HG03064 (cell line): Measurements from ENCODE around the gene AKAP12.
"Not testable (repeated sequence)": the region's sequence is repeated elsewhere in the genome, so short reads cannot be mapped to it uniquely, and the experiment has no call there.

ENCODE experiments used
- ATAC-seq: cut with Tn5 transposase; IDR thresholded peaks from one replicate; pipeline ENCODE4 v1.9.1; 2021; ENCODE audit warnings: low read depth; ENCODE audit not compliant: unreplicated experiment

AKAP12 gene

DNA sequence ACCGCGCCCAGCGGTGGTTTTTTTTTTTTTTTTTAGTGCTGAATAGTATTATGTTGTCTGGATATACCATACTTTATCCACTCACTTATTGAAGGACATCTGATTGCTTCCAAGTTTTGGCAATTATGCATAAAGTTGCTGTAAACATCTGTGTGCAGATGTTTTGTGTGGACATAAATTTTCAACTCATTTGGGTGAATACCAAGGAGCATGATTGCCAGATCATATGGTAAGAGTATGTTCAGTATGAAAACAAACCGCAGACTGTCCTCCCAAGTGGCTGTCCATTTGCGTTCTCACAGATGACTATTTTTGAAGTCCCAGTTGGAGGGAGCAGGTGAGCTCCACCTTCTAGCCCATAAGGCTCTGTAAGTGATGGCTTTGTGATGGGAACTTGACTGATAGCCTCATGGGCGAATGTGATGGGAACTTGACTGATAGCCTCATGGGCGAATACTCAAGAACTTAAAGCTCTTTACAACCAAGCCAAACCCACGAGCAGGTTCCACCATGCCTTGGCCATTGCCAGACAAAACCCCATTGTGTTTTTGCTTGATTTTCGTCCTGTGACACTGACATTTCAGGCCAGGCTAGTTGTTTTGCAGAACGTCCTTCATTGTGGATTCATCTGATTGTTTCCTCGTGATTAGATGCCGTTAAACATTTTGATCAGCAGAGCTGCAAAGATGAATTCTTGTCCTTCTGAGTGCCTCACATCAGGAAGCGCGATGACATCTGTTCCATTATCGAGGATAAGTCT, 100.6 kb downstream of the AKAP12 start:
- ATAC-seq = no peak

DNA sequence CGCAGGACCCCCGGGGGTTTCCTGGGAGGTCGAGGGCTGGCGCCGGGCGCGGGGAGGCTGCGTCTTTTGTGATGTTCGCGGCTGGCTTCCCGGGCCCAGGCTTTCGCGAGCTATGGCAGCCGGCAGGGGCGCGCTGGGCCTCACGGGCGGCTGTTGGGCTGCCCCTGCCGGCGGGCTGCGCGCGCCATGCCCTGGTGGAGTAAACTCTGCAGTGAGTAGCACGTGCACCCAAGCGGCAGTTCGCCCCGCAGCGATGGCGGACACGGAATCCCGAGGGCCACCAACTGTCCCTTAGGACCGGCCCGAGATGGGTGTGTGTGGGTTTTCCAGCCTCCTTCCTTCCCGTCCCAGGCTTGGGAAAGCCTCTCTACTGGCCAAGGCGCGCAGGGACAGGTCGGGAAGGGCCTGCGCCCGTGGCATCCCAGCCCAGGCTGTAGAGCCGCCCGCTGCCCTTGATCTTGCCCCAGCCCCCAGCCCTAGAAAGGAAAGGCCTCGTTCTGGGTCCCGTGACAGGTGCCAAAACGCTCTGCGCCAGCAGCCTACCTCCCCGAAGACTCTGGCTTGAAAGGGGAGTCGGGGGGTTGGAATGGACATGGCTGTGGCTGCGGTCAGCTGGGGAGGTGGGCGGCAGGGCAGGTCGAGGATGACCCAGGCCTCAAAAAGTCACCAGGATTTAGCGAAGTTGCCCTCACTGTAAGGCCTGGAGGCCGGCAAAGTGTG, 101.9 kb downstream of the AKAP12 start:
- ATAC-seq = no peak

DNA sequence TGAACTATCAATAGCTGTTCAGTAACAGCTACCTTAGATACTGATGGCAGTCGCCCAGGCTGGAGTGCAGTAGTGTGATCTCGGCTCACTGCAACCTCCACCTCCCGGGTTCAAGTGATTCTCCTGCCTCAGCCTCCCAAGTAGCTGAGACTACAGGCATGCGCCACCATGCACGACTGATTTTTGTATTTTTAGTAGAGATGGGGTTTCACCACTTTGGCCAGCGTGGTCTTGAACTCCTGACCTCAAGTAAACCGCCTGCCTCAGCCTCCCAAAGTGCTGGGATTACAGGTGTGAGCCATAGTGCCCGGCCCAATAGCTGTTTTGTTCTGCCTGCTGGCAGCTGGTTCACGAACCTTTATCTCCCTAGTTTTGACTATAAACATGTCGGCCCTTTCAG, 103.0 kb downstream of the AKAP12 start:
- ATAC-seq = not testable (repeated sequence)

DNA sequence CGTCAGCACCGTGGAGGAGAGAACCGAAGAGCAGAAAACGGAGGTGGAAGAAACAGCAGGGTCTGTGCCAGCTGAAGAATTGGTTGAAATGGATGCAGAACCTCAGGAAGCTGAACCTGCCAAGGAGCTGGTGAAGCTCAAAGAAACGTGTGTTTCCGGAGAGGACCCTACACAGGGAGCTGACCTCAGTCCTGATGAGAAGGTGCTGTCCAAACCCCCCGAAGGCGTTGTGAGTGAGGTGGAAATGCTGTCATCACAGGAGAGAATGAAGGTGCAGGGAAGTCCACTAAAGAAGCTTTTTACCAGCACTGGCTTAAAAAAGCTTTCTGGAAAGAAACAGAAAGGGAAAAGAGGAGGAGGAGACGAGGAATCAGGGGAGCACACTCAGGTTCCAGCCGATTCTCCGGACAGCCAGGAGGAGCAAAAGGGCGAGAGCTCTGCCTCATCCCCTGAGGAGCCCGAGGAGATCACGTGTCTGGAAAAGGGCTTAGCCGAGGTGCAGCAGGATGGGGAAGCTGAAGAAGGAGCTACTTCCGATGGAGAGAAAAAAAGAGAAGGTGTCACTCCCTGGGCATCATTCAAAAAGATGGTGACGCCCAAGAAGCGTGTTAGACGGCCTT, 110.0 kb downstream of the AKAP12 start:
- no peak for ATAC-seq

DNA sequence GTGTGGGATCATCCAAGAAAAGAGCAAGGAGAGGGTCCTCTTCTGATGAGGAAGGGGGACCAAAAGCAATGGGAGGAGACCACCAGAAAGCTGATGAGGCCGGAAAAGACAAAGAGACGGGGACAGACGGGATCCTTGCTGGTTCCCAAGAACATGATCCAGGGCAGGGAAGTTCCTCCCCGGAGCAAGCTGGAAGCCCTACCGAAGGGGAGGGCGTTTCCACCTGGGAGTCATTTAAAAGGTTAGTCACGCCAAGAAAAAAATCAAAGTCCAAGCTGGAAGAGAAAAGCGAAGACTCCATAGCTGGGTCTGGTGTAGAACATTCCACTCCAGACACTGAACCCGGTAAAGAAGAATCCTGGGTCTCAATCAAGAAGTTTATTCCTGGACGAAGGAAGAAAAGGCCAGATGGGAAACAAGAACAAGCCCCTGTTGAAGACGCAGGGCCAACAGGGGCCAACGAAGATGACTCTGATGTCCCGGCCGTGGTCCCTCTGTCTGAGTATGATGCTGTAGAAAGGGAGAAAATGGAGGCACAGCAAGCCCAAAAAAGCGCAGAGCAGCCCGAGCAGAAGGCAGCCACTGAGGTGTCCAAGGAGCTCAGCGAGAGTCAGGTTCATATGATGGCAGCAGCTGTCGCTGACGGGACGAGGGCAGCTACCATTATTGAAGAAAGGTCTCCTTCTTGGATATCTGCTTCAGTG, 110.8 kb downstream of the AKAP12 start:
- no peak for ATAC-seq

DNA sequence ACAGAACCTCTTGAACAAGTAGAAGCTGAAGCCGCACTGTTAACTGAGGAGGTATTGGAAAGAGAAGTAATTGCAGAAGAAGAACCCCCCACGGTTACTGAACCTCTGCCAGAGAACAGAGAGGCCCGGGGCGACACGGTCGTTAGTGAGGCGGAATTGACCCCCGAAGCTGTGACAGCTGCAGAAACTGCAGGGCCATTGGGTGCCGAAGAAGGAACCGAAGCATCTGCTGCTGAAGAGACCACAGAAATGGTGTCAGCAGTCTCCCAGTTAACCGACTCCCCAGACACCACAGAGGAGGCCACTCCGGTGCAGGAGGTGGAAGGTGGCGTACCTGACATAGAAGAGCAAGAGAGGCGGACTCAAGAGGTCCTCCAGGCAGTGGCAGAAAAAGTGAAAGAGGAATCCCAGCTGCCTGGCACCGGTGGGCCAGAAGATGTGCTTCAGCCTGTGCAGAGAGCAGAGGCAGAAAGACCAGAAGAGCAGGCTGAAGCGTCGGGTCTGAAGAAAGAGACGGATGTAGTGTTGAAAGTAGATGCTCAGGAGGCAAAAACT, 111.5 kb downstream of the AKAP12 start:
- ATAC-seq = no peak

DNA sequence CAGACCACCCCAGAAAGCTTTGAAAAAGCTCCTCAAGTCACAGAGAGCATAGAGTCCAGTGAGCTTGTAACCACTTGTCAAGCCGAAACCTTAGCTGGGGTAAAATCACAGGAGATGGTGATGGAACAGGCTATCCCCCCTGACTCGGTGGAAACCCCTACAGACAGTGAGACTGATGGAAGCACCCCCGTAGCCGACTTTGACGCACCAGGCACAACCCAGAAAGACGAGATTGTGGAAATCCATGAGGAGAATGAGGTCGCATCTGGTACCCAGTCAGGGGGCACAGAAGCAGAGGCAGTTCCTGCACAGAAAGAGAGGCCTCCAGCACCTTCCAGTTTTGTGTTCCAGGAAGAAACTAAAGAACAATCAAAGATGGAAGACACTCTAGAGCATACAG, 112.0 kb downstream of the AKAP12 start:
- no peak for ATAC-seq

DNA sequence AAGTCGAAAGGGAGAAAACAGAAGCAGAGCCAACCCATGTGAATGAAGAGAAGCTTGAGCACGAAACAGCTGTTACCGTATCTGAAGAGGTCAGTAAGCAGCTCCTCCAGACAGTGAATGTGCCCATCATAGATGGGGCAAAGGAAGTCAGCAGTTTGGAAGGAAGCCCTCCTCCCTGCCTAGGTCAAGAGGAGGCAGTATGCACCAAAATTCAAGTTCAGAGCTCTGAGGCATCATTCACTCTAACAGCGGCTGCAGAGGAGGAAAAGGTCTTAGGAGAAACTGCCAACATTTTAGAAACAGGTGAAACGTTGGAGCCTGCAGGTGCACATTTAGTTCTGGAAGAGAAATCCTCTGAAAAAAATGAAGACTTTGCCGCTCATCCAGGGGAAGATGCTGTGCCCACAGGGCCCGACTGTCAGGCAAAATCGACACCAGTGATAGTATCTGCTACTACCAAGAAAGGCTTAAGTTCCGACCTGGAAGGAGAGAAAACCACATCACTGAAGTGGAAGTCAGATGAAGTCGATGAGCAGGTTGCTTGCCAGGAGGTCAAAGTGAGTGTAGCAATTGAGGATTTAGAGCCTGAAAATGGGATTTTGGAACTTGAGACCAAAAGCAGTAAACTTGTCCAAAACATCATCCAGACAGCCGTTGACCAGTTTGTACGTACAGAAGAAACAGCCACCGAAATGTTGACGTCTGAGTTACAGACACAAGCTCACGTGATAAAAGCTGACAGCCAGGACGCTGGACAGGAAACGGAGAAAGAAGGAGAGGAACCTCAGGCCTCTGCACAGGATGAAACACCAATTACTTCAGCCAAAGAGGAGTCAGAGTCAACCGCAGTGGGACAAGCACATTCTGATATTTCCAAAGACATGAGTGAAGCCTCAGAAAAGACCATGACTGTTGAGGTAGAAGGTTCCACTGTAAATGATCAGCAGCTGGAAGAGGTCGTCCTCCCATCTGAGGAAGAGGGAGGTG, 112.9 kb downstream of the AKAP12 start:
- ATAC-seq = no peak

DNA sequence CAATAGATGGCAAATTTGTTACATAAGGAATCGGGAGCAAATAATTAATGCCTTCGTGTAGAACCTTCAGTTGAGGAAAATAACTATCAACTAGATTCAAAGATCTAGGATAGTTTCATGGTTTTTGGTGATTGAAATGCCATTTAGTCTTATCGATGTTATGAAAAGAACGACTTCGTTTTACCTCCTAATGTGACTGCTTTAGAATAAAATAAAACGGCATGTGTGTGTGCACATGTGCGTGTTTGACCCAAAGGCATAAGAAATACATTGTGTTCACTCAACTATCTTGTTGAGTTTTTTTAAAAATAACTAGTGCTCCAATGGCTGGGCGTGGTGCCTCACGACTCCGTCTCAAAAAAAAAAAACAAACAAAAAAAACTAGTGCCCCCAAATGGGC, 114.0 kb downstream of the AKAP12 start:
- no peak for ATAC-seq

DNA sequence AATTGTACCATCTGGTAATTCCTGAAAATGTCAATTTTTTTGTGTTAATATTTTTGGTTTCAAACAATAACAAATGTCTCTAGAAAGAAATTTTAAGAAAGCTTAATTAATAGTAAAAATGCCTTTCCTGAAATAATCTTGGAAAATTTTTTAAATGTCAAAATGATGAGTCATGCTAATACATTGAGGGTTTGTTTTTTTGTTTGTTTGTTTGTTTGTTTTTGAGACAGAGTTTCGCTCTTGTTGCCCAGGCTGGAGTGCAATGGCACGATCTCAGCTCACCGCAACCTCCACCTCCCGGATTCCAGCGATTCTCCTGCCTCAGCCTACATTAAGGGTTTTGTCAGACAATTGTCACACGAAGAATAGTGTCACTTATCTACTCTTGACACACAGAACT, 117.2 kb downstream of the AKAP12 start:
- ATAC-seq = not testable (repeated sequence)

DNA sequence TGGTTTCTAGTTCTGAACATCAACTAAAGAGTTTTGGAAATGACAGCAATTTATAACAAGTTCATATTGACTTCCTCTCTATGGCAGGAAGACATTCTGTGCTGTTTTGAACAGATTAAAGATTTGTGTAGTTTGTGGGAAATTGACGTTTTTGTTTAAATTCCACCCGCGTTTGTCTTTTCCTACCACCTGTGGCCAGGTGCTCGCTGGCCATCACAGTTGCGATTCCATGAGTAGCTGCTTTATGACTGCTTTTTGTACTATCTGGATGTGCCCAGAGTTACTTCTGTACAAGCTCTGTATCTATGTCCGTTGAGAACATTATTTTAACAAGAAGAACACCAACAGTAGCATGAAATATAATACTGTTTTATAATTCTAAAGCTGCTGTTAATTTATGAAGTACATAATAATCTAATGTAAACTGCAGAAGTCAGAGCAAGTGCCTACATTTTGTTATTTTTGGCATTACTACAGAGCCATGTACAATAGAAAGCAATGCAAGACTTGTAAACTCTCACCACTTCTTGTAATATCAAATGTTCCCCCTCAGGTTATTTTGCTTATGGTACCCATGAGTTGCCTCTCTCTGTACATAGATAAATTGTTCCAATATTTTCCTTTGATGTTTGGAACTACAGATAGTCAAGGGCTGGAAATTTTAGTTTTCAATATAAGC, 118.1 kb downstream of the AKAP12 start:
- ATAC-seq = no peak

DNA sequence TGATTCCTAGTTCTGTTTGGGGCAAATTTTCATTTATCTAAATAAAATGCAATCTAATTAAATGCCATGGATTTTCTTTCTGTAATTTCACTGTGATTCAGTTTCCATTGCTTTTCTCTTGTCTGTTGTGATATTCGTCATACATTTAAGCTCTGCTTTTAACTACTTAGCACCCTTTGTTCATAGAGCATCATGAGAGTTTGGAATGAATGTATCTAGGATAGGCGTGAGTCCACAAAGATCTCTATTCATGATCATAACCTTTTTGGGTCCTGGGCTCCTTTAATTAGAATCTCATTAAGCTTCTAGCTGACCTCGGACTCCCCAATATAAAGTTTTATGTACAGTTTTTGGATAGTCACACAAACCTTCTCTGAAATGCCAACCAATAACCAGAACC, 118.7 kb downstream of the AKAP12 start:
- no peak for ATAC-seq

DNA sequence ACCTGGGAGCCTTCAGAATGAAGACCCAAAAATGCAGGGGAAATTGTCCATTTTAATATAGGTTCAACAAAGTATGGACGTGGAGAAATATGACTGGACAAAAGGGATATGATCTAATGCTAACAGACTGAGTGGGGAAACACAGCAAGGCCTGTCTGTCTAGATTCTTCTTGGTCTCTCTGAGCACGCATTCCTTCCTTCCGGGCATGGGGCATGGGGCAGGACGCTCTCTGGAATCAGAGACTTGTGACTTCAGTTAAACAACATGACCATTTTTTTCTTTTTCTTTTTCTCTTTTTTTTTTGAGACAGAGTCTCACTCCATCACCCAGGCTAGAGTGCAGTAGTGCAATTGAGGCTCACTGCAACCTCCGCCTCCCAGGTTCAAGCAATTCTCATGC, 119.7 kb downstream of the AKAP12 start:
- no peak for ATAC-seq

DNA sequence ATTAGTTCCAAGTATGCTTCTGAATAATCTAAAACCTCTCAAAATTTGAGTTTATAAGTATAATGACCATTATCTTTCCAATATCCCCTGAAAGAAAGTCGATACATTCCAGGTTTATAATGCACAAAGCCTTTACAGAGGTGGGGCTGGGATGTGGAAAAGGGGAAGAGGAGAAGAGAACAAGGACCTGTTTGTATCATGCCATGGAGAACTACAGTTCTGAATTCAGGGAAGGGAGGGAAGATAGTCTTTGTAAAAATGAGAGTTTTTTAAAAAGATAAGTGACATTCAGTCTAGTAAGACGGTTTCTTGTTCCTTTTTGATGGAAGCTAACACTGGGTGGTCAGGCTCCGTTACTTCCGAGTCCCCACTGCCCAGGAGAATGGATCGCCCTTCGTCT, 125.5 kb downstream of the AKAP12 start:
- ATAC-seq = no peak

DNA sequence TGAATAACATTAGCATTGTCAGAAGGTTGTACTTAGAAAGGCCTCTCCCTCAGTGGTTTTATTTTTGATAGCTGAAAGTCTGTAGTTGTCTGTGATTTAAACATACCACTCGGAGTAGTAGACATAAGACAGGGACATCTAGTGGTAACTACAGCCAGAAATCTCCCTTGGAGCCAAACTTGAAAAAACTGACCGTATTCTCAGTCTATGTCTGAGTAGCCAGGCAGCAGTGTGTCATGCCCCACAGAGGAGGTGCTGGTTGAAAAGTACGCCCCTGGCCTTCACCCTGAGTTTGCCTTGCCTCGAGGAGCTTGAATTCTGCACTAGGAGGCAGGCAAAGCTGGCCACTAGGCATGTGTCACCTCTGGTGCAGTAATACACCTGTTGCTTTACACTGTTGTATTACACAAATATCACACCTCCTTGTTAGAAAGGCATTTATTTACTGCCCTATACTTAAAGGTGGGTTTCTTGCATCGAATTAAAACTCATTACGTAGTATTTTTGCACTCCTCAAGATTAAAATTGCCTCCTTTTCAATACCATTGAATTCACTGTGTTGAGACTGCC, 130.8 kb downstream of the AKAP12 start:
- no peak for ATAC-seq

DNA sequence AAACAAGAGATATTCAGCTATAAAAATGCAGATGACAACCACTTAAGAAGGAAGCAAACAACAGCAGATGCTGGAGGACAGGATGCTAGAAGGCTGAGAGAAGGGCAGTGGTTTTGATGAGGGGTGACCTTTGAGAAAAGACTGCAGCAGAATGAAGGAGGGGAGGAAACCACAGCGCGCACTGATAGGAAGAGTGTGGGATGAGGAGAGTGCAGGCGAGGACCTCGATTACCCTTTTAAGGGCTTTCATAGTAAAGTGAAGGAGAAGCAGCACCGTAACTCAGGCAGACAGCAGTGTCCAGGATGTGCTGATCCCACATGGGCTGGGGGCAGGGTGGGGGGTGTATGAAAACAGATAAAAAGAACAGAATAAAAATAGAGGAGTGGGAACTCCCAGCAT, 132.4 kb downstream of the AKAP12 start:
- no peak for ATAC-seq

DNA sequence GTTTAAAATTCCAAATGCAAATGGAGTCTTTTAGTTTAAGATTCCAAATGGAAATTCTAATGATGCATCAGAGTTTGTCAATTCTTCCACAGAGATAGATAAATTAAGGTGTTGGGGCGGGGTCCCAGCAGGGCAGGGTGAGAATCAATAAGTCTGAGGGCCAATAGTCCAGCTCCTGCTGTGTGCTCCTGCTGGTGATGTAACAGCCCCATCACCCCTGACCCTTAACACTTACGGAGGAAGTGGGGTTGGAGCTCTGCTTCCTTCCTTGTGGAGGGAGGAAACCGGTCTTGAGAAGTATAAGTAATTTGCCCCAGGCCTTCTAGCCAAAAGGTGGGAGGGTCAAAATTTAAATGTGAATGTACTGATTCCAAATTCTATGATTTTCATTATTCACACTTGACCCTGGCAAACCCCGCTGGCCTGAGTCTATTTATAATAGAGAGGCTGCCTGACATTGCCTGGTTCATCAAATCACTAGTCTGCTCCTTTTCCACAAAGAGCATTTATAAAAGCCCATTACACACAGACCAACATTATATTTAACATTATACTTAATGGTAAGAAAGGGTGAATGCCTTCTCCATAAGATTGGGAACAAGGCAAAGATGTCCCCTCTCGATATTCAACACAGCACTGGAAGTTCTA, 134.4 kb downstream of the AKAP12 start:
- ATAC-seq = no peak

DNA sequence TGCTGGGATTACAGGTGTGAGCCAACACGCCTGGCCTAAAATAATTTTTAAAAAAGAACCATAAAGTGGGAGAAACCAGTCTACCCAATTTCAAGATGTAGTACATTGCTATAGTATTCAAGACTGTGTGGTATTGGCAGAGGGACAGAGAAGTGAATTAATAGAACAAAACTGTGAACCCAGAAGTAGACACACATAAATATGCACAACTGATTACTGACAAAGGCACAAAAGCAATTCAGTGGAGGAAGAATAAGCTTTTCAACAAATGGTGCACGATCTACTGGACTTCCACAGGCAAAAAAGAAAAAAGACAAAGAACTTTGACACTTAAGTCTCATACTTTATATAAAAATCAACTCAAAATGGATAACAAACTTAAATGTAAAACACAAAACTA, 136.1 kb downstream of the AKAP12 start:
- ATAC-seq = no peak
